HUDEP-2 (cell line): ENCODE measurements around the gene GLDN.
"Not testable (repeated sequence)": the region's sequence is repeated elsewhere in the genome, so short reads cannot be mapped to it uniquely, and the experiment has no call there.

ENCODE experiments used
- DNase-seq, 76 experiments: peaks; one replicate each; lab custom pipeline; 2025; ENCODE audit not compliant: unreplicated experiment in 76 of 76; lab: John Stamatoyannopoulos, UW

GLDN gene

DNA sequence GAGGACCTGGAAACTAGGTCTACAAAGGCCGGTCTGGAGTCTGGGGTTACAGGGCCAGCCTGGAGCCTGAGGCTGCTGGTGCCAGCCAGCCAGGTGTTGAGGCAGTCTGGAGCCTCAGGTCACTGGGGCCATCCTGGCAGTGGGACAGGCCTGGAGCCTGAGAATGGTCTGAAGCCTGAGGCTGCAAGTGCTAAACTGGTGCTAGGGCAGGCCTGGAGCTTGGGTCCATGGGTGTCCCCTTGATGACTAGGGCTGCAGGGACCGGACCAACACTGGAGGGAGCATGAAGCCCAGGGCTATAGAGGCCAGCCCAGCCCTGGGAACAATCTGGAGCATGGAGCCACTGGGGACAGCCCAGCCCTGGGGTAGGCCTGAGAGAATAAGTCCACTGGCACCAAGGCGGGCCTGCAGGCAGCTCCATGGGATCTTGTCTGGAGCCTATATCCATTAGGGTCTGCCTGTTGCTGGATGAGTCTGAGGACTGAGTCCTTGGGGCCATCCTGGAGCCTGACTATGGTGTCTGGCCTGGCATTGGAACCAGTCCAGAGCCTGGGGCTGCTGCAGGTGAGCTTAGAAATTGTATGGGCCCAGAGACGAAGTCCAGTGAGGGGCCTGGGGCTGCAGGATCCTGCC, 101.9 kb downstream of the GLDN start:
- DNase-seq: no peak

DNA sequence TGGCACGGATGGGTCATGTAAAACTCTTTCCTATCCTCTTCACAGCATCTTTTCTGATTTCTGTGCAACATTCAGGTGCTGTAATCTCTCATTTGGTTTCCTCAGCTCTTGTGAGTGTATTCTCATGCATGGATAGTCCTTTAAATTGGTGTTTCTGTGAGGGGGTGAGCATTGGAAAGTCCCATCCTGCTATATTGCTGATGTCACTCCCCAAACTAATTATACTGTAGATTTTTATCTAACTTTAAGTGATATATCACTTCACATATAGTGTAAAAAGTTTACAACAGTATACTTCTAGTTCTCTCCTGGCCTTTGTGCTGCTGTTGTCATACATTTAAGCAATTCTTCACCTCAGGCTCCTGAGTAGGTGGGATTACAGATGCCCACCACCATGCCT, 102.7 kb downstream of the GLDN start:
- DNase-seq: no peak

DNA sequence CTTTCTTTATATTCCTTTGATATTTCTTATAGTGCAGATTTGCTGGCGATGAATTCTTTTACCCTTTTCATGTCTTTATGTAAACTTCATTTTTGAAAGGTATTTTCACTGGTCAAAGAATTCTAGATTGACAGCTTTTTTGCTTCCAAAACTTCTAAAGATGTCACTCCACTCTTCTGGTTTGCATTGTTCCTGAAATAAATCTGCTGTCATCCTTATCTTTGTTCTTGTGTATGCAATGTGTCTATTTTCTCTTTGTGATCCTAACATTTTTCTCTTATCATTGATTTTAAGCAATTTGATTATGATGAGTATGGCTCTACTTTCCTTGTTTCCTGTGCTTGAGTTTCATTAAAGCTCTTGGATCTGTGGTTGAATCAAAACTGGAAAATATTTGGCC, 103.4 kb downstream of the GLDN start:
- DNase-seq: no peak

DNA sequence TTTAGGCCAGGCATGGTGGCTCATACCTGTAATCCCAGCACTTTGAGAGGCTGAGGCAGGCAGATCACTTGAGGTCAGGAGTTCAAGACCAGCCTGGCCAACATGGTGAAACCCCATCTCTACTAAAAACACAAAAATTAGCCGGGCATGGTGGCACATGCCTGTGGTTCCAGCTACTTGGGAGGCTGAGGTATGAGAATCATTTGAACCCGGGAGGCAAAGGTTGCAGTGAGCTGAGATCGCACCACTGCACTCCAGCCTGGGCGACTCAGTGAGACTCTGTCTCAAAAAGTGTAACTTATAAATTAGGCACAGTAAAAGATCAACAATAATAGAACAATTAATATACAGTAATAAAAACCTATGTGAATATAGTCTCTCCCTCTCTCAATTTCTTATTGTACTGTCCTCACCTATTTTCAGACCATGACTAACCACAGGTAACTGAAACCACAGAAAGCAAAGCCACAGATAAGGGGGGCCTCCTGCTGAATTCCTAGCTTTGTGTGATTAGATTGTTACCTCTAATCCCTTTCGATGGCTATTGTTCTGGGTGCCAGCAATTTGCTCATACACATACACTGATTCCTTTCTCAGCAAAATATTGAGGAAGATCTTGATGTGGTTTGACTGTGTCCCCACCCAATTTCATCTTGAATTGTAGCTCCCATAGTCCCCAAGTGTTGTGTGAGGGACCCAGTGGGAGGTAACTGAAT, 104.7 kb downstream of the GLDN start:
- DNase-seq: not testable (repeated sequence)

DNA sequence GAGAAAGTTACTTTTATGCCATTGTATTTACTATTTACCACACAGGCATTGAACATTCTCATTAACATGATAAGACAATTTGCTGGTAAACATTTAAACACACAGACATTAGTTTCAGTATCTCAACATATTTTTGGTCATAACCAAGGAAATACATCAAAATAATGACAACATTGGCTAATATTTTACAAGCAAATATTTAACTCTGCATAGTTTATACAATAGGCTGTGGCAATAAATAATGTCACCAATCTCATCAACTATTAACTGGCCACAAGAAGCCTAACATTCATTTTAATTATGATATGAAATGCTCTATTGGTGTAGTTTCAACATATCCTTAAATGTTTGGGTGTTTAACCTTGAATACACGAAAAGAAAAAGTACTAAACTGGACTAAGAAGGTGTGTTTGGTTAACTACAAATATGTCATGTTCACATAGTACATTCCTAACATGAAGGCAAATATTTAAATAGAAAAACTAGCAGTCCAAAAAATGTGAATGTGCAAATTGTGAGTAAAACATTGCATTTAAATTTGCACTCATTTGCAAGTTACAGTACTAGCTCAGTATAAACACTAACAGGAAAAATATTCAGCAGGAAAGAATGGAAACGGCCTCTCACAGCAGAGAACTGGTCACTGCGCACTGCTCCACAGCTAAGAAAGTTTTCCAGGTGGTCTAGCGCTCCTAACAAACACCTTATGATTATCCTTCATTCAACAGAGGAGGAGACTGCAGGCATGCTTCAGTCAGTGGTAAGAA, 106.6 kb downstream of the GLDN start:
- DNase-seq: no peak

DNA sequence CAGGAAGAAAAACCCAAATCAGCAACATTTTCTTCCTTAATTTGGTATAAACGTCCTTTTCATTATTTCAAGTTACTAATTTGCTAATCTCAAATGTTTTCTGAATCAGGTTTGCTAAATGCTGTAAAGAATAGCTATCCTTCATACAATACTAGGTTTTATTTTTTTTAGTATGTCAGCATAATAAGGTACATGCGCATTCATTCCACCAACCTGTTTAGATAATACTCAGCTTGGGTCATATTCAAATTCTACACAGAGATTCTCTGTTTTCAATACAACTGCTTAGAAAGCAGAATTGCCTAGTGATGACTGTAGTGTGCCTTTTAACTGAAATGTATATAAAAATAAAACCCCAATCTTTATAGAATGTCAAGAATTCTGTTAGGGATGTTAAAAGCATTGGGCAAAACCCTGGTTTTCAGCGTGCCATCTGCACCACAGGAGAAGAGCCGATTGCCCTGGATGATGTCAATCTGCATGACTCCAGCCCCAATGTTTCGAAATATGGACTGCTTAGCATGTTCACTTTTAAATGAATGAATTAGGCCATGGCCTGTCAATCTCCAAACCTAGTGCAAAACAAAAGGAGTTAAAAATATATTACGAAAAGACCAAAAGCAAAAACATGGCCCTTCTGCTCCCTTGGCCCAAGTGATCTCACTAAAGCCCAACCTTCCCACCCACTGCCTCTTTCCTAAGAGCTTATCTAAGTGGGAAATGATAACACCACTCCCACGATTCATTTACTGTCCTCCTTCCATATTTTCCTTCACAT, 107.4 kb downstream of the GLDN start:
- no peak for DNase-seq

DNA sequence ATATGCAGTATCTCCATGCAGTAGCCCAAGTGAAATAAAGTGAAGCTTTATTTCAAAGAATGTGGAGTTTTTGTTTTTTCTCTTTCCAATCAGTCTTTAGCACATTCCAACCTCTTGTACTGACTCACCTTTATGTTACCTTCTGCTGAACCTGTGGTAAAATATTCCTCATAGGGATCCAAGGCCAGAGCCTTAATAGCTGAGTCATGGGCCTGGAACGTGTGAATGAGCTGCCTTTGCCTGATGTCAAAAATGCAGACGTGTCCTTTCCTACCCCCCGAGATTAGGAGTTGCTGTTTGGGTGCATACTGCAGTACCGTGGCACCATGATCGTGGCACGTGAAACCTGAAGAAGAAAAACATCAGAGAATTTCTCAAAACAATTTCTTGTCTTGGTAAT, 108.5 kb downstream of the GLDN start:
- DNase-seq: no peak
